Measurements from ENCODE around the gene LINC01488. TPM values are rescaled to one million over a fixed set of nuclear protein-coding genes. Genes with fewer than 3 reads are reported as not detected.
A peak's percentile ranks its signal among the peaks of the same experiment; 100 is the strongest.

The LINC01488 gene
- total RNA-seq (2022): 0.12 TPM in 1 of 2 replicates, not detected in the other
- percentile 8 among the genes with signal in this experiment for Bru-seq, nascent RNA
- not detected for BruChase-seq, experiment 1, labeled RNA remaining after a 2-hour chase
- BruChase-seq, experiment 2, labeled RNA remaining after a 6-hour chase: percentile 11 among the genes with signal in this experiment
- long read RNA-seq: 0 reads

GRCh38 chr11:69481393-69481844 is at the start of gene LINC01488:
TSS of gene LINC01488 (plus strand) at chr11:69481663.
- H3K36me3 ChIP-seq (ENCODE audit: control insufficient read depth, insufficient read depth, low read length): no peaks in the 10 kb centered on the region; the same call in 1 of the 2 replicates
- H3K27me3 ChIP-seq (replicated peaks; ENCODE audit: control insufficient read depth, insufficient read depth, low read length): no peaks in the 10 kb centered on the region
- Mint-ChIP-seq H3K36me3 (ENCODE audit: insufficient read depth, unreplicated experiment) (peaks cover 8% of the 10 kb centered on the region), H3K27ac (ENCODE audit: unreplicated experiment) (peak within 1 kb of the TSS; percentile 95), H3K4me3 (ENCODE audit: unreplicated experiment) (peak within 1 kb of the TSS; percentile 80), H3K27me3 (ENCODE audit: insufficient read depth, unreplicated experiment) (no peaks in the 10 kb centered on the region), H3K9me3 (ENCODE audit: unreplicated experiment) (no peaks in the 10 kb centered on the region), H3K4me1 (ENCODE audit: low read depth, unreplicated experiment) (peaks cover 17% of the 10 kb centered on the region)
- intact Hi-C loops (cut with micrococcal nuclease; ENCODE audit: unreplicated experiment): loop anchor here (2.0 kb wide), 1 partner anchor 157 kb away; no protein-coding TSS in a partner anchor
- H3K4me3 ChIP-seq (ENCODE audit: low read depth, low read length): no peak within 1 kb of the TSS
- BruUV-seq (replicated peaks): no TSS peak
- no peak for TF ChIP-seq CTCF (IDR thresholded peaks at IDR 0.05; ENCODE audit: insufficient read depth in 1 of 2, low read depth in 1 of 2, low read length in 1 of 2, severe bottlenecking in 1 of 2, unreplicated experiment in 1 of 2)
- DNase-seq: no peak
- peaks cover 43% of the 10 kb centered on the region for H3K4me1 ChIP-seq
- no peaks in the 10 kb centered on the region for H3K9me3 ChIP-seq
- CTCF ChIA-PET: no interaction called here
- POLR2A ChIA-PET: interaction anchor here (0.6 kb wide), 1 partner anchor 25 kb away, joined by 3 read pairs; no protein-coding TSS in a partner anchor

GRCh38 chr11:69431893-69432738 is 49.3 kb upstream of the LINC01488 start:
- ChIA-PET CTCF (no interaction called here), POLR2A (interaction anchor here (0.5 kb wide), 1 partner anchor 87 kb away, joined by 3 read pairs; no protein-coding TSS in a partner anchor)
- H3K4me1 ChIP-seq: peaks cover 60% of the 10 kb centered on the region
- TF ChIP-seq CTCF (IDR thresholded peaks at IDR 0.05; ENCODE audit: insufficient read depth in 1 of 2, low read depth in 1 of 2, low read length in 1 of 2, severe bottlenecking in 1 of 2, unreplicated experiment in 1 of 2): no peak
- no TSS peak for BruUV-seq (replicated peaks)
- no peaks in the 10 kb centered on the region for H3K9me3 ChIP-seq
- no peaks in the 10 kb centered on the region for H3K36me3 ChIP-seq (ENCODE audit: control insufficient read depth, insufficient read depth, low read length)
- Mint-ChIP-seq H3K9me3 (ENCODE audit: unreplicated experiment) (no peaks in the 10 kb centered on the region), H3K27ac (ENCODE audit: unreplicated experiment) (peak overlapping the region; percentile 31), H3K4me1 (ENCODE audit: low read depth, unreplicated experiment) (peaks cover 54% of the 10 kb centered on the region), H3K4me3 (ENCODE audit: unreplicated experiment) (no peak overlapping the region), H3K36me3 (ENCODE audit: insufficient read depth, unreplicated experiment) (peaks cover 1% of the 10 kb centered on the region), H3K27me3 (ENCODE audit: insufficient read depth, unreplicated experiment) (no peaks in the 10 kb centered on the region)
- intact Hi-C loops (cut with micrococcal nuclease; ENCODE audit: unreplicated experiment): no loop called here
- DNase-seq: no peak
- H3K4me3 ChIP-seq (ENCODE audit: low read depth, low read length): no peak overlapping the region
- H3K27me3 ChIP-seq (replicated peaks; ENCODE audit: control insufficient read depth, insufficient read depth, low read length): no peaks in the 10 kb centered on the region

GRCh38 chr11:69433741-69434140 is 47.7 kb upstream of the LINC01488 start:
- no peaks in the 10 kb centered on the region for H3K27me3 ChIP-seq (replicated peaks; ENCODE audit: control insufficient read depth, insufficient read depth, low read length)
- H3K9me3 ChIP-seq: no peaks in the 10 kb centered on the region
- CTCF ChIA-PET: no interaction called here
- H3K4me3 Mint-ChIP-seq (ENCODE audit: unreplicated experiment): no peak overlapping the region
- peaks cover 63% of the 10 kb centered on the region for H3K4me1 ChIP-seq
- peaks cover 56% of the 10 kb centered on the region for H3K4me1 Mint-ChIP-seq (ENCODE audit: low read depth, unreplicated experiment)
- no TSS peak for BruUV-seq (replicated peaks)
- peak overlapping the region; percentile 92 for H3K27ac Mint-ChIP-seq (ENCODE audit: unreplicated experiment)
- H3K9me3 Mint-ChIP-seq (ENCODE audit: unreplicated experiment): no peaks in the 10 kb centered on the region
- no peaks in the 10 kb centered on the region for H3K27me3 Mint-ChIP-seq (ENCODE audit: insufficient read depth, unreplicated experiment)
- no peak for TF ChIP-seq CTCF (IDR thresholded peaks at IDR 0.05; ENCODE audit: insufficient read depth in 1 of 2, low read depth in 1 of 2, low read length in 1 of 2, severe bottlenecking in 1 of 2, unreplicated experiment in 1 of 2)
- POLR2A ChIA-PET: no interaction called here
- no peak overlapping the region for H3K4me3 ChIP-seq (ENCODE audit: low read depth, low read length)
- intact Hi-C loops (cut with micrococcal nuclease; ENCODE audit: unreplicated experiment): loop anchor here (2.0 kb wide), 1 partner anchor 159 kb away; no protein-coding TSS in a partner anchor
- DNase-seq: no peak
- peaks cover 5% of the 10 kb centered on the region for H3K36me3 Mint-ChIP-seq (ENCODE audit: insufficient read depth, unreplicated experiment)
- no peaks in the 10 kb centered on the region for H3K36me3 ChIP-seq (ENCODE audit: control insufficient read depth, insufficient read depth, low read length)
